Erythroblast (primary cell): ENCODE measurements around the gene FGD3.
A peak's percentile ranks its signal among the peaks of the same experiment; 100 is the strongest.
"Not testable (repeated sequence)": the region's sequence is repeated elsewhere in the genome, so short reads cannot be mapped to it uniquely, and the experiment has no call there.

Source experiments
- DNase-seq, 2 experiments: peaks; one replicate each; lab custom pipeline; 2025; lab: John Stamatoyannopoulos, UW
- GATA1 ChIP-seq: IDR thresholded peaks from 2 replicates; pipeline ENCODE4 v1.6.1; 2011; ENCODE audit warnings: low read depth, mild to moderate bottlenecking, control low read depth, low read length, moderate library complexity
- POLR2A ChIP-seq: IDR thresholded peaks from 2 replicates; pipeline ENCODE4 v1.6.1; 2011; ENCODE audit warnings: mild to moderate bottlenecking, low read length

FGD3 gene

GRCh38 chr9:92977279-92977678 lies 30.0 kb downstream of the FGD3 start:
- TF ChIP-seq GATA1, result no peak
- no peak for TF ChIP-seq POLR2A
- DNase-seq, result no peak

- no peak for TF ChIP-seq GATA1
- TF ChIP-seq POLR2A, result no peak
- DNase-seq, result no peak
Observed at GRCh38 chr9:92978345-92978875, 31.1 kb downstream of the FGD3 start.

GRCh38 chr9:92979283-92980056 lies 32.1 kb downstream of the FGD3 start:
- no peak for TF ChIP-seq POLR2A
- no peak for TF ChIP-seq GATA1
- no peak for DNase-seq

- no peak for TF ChIP-seq POLR2A
- no peak for TF ChIP-seq GATA1
- DNase-seq, result no peak
Observed at GRCh38 chr9:92980085-92980745, 32.9 kb downstream of the FGD3 start.

GRCh38 chr9:92982130-92982529 lies 34.8 kb downstream of the FGD3 start:
- DNase-seq, result no peak
- TF ChIP-seq GATA1 (no peak), POLR2A (no peak)

- peak; percentile 36 to 48 for DNase-seq
- TF ChIP-seq GATA1 (no peak), POLR2A (no peak)
Observed at GRCh38 chr9:92983984-92984589, 36.8 kb downstream of the FGD3 start.

GRCh38 chr9:92984976-92985375 lies 37.7 kb downstream of the FGD3 start:
- TF ChIP-seq POLR2A (no peak), GATA1 (no peak)
- DNase-seq, result no peak

- no peak for TF ChIP-seq POLR2A
- no peak for TF ChIP-seq GATA1
- peak; percentile 19 to 29 for DNase-seq
Observed at GRCh38 chr9:92986176-92987119, 39.1 kb downstream of the FGD3 start.

GRCh38 chr9:92988215-92988768 lies 41.0 kb downstream of the FGD3 start:
- TF ChIP-seq POLR2A, result no peak
- no peak for TF ChIP-seq GATA1
- DNase-seq, result no peak

- TF ChIP-seq POLR2A, result no peak
- TF ChIP-seq GATA1, result no peak
- no peak for DNase-seq
Observed at GRCh38 chr9:92989561-92989960, 42.2 kb downstream of the FGD3 start.

- no peak for TF ChIP-seq GATA1
- no peak for TF ChIP-seq POLR2A
- DNase-seq, result no peak
Observed at GRCh38 chr9:92990461-92990860, 43.1 kb downstream of the FGD3 start.

GRCh38 chr9:92992549-92992948 lies 45.2 kb downstream of the FGD3 start:
- DNase-seq, result no peak

GRCh38 chr9:92998871-92999270 lies 51.5 kb downstream of the FGD3 start:
- DNase-seq, result not testable (repeated sequence)

More at GRCh38 chr9:92992549-92992948, 45.2 kb downstream of the FGD3 start:
- no peak for TF ChIP-seq POLR2A
- no peak for TF ChIP-seq GATA1
